NB4 (cell line): ENCODE results near the gene CNGB1.

Source experiments
- DNase-seq: peaks from one replicate; pipeline ENCODE4 v3.0.0; 2010; ENCODE audit warnings: low read depth
- H3K4me3 ChIP-seq: one replicate; pipeline ENCODE4 v1.5.1; 2011; ENCODE audit warnings: mild to moderate bottlenecking, low read depth, low read length, moderate library complexity
- CTCF ChIP-seq: IDR thresholded peaks from one replicate; pipeline ENCODE4 v1.5.1; 2012; ENCODE audit warnings: low read depth, low read length
- MAX ChIP-seq: IDR thresholded peaks from 2 replicates; pipeline ENCODE4 v1.6.1; 2011; ENCODE audit warnings: low read depth, low read length
- MYC ChIP-seq: IDR thresholded peaks from 2 replicates; pipeline ENCODE4 v1.6.1; 2011; ENCODE audit warnings: low read depth, low read length
- POLR2A ChIP-seq: IDR thresholded peaks from 2 replicates; pipeline ENCODE4 v1.6.1; 2011; ENCODE audit warnings: mild to moderate bottlenecking; ENCODE audit not compliant: insufficient read length; ENCODE audit errors: extremely low read depth

The CNGB1 gene

GRCh38 chr16:57888128-57888527, 82.8 kb downstream of the CNGB1 start:
- TF ChIP-seq MYC (no peak), CTCF (no peak)
- no peak for DNase-seq
- no peak overlapping the region for H3K4me3 ChIP-seq

GRCh38 chr16:57887711-57888110, 83.2 kb downstream of the CNGB1 start:
- H3K4me3 ChIP-seq, result no peak overlapping the region
- TF ChIP-seq CTCF (no peak), MYC (no peak)
- DNase-seq, result no peak

GRCh38 chr16:57886427-57886826, 84.5 kb downstream of the CNGB1 start:
- TF ChIP-seq MYC, result no peak
- TF ChIP-seq CTCF, result no peak
- no peak for TF ChIP-seq POLR2A
- no peak for TF ChIP-seq MAX
- H3K4me3 ChIP-seq, result no peak overlapping the region
- no peak for DNase-seq

GRCh38 chr16:57884655-57885133, 86.2 kb downstream of the CNGB1 start:
- no peak for DNase-seq
- H3K4me3 ChIP-seq, result no peak overlapping the region
- TF ChIP-seq MYC (no peak), POLR2A (no peak), CTCF (no peak), MAX (no peak)

- no peak for DNase-seq
- H3K4me3 ChIP-seq, result no peak overlapping the region
- TF ChIP-seq MYC, result no peak
These were observed 86.8 kb downstream of the CNGB1 start for GRCh38 chr16:57883953-57884654.

- no peak overlapping the region for H3K4me3 ChIP-seq
- no peak for TF ChIP-seq POLR2A
- TF ChIP-seq MYC, result no peak
- TF ChIP-seq CTCF, result no peak
- no peak for TF ChIP-seq MAX
- no peak for DNase-seq
These were observed 87.4 kb downstream of the CNGB1 start for GRCh38 chr16:57883480-57883879.
